ENCODE data around the gene NRG4.
"Not testable (repeated sequence)": the region's sequence is repeated elsewhere in the genome, so short reads cannot be mapped to it uniquely, and the experiment has no call there.

NRG4 gene

DNA sequence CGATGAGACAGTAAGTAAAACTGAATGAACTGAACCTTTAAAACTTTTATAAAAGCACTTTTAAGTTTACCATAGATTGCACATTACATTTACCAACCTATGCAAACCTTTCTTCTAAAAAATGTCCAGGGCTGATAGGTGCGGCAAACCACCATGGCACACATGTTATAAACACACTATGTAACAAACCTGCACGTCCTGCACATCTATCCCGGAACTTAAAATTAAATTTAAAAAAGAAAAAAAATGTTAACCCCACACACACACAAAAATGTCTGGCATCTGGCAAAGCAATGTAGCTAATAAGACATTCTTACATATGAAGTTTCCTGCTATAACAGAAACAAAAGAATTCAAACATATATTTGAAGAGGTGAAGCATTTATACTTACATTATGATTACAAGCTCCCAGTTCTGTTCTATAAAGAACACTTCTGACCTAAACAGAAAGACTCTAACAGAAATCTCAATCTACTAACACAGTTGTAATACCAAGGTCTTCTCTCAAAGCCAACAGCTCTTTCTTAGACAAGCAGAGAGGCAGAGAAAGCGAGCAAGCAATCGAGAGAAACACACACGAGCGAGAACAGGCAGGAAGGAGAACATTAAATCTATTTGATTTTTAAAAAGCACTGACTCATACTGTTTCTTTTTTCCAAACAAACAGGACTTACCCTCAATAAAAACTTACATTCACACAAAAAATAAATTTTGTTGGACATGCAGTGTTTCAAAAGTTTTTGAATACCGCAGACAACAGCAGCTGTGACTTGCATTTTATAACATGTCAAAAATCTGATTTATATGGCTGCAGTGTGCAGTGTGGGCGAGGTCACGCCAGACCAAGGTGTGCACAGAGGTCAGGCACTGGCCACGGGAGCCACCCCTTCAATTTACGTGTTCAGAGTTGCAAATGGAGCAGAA lies at the start of gene NRG4:
NRG4 (minus strand) TSS at position 798 of the 925 bp plus-strand sequence. CDS start 1,194 bp downstream, outside the sequence.
- DNase-seq (ENCODE audit: low read depth) = no peak

GRCh38 chr15:76061700-76062099 lies 49.5 kb upstream of the NRG4 start:
- DNase-seq (ENCODE audit: low read depth) = no peak

DNA sequence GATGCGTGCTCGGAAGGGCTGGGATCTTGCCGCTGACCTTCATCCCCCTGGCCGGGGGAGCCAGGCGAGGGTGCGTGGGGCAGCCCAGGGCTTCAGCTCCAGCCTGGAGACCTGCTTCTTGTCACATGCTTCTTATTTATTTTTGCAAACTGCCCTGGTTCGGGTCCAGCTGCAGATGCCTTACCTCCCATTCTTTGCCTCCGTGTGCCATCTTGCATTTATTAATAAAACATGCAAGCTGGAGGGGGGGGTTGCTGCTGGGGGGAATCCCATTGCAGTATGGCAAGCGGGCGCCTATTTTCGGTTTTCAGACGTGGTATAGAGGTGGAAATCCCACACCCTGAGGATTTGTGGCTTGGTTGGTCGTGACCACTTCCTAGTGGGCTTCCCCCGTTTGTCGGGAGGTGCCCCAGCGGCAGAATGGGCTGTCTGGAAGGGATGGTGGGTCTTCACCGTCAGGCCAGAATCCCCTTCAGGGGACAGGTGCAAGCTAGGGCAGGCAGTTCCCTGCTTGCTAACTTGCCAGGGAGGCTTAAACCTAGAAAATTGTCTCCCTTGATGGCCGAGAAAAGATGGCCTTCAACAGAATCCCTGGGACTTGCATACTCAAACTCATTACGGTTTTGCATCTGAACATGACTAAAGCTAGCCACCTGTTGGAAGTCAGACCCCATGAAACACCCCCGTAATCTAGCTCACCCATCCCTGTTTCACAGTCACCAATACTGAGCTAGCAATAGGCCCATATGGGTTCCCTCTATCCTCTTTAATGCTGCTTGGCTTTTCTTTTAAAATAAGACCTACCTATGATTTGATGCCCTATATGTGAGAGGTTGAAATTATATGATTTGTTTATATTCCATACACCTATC lies 48.1 kb upstream of the NRG4 start:
- DNase-seq (ENCODE audit: low read depth) = no peak

GRCh38 chr15:76059320-76060117 lies 47.3 kb upstream of the NRG4 start, which contains the start of gene TMEM266:
Gene TMEM266, plus strand, starts transcription at chr15:76059985. Its CDS starts 74,279 bp downstream, at chr15:76134264.
- no peak for DNase-seq (ENCODE audit: low read depth)

GRCh38 chr15:76058714-76059319 lies 46.6 kb upstream of the NRG4 start:
- DNase-seq (ENCODE audit: low read depth) = no peak

GRCh38 chr15:76057332-76058000 lies 45.2 kb upstream of the NRG4 start:
- no peak for DNase-seq (ENCODE audit: low read depth)

- DNase-seq (ENCODE audit: low read depth) = no peak
Observed at GRCh38 chr15:76056931-76057330, 44.7 kb upstream of the NRG4 start.

DNA sequence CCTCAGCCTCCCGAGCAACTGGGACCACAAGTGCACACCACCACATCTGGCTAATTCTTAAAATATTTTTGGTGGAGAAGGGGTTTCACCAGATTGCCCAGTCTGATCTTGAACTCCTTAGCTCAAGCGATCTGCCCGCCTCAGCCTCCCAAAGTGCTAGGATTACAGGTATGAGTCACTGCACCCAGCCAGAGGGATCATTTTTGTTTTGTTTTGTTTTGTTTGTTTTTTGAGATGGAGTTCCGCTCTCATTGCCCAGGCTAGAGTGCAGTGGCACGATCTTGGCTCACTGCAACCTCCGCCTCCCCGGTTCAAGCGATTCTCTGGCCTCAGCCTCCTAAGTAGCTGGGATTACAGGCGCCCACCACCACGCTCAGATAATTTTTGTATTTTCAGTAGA lies 42.0 kb upstream of the NRG4 start:
- not testable (repeated sequence) for DNase-seq (ENCODE audit: low read depth)

DNA sequence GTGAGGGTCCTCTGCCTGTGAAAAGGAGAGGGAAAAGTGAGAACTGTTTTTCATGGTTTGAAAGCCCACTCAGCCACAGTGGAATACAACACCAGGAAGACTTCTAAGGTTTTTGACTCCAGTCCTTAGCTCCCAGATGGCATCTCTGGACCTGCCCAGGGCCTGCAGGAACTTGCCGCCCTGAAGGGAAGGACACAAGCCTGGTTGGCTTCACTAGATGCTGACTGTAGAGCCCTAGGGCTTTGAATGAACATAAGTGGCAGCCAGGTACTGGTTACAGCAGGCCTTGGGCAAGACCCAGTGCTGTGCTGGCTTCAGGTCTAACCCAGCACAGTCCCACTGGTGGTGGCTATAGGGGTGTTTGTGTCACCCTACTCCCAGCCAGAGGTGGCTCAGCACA lies 26.3 kb upstream of the NRG4 start:
- no peak for DNase-seq (ENCODE audit: low read depth)

DNA sequence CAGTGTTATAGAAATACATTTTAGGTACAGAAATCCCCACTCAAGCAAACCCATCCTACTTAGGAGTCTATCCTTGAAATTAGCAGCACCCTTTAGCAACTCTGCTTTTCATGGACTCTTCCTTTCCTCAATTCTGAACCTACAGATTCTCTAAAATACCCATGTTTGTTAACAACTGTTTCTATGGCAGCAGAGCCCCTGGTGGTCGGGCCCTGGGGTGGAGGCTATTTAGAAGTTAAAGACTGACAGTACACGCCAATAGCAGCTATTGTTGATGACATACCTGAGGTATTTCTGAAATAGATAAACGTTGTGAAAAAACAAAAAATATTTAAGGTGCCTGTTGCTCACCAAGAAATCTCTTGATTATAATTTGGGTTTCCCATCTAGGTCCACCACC lies 23.4 kb upstream of the NRG4 start:
- no peak for DNase-seq (ENCODE audit: low read depth)

- DNase-seq (ENCODE audit: low read depth) = no peak
Observed at GRCh38 chr15:76034111-76034510, 21.9 kb upstream of the NRG4 start.

DNA sequence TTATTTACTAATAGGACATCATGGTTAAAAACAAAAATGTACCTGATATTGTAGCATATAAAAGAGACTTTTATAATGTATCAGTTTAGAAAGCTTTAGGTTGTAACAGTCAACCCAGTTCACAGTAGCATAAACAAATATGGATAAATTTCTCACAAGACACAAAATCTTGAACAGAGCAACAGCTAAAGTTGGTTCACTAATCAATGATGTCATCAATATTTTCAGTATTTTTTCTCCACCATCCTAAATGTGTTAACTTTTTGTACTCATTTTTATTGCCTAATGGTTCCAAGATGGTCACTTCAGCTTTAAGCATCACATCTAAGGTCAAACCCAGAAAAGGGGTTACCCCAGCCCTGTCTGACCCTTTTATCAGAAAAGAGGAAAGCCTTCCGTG lies 21.2 kb upstream of the NRG4 start:
- no peak for DNase-seq (ENCODE audit: low read depth)

GRCh38 chr15:76032046-76032445 lies 19.8 kb upstream of the NRG4 start:
- DNase-seq (ENCODE audit: low read depth) = no peak

- DNase-seq (ENCODE audit: low read depth) = no peak
Observed at GRCh38 chr15:76024021-76024768, 12.0 kb upstream of the NRG4 start.

GRCh38 chr15:76013470-76013869 lies 1.2 kb upstream of the NRG4 start:
- DNase-seq (ENCODE audit: low read depth) = not testable (repeated sequence)

DNA sequence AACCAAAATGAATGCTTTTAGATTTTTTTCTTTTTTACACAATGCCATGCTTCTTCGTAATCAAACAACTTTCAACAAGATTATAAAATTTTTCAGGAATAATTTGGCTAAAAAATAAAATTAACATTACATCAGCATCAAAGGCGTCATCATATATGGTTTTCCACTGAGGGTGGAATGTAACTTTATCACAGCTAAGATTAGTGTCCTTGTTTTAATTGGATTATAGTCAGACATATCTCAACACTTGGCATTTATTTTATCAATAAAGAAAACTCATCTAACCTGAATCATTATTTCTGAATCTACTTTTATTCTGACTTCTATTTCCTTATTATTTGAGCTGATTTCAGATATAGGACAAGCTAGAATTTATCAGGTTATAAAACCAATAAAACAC lies 1.6 kb downstream of the NRG4 start:
- DNase-seq (ENCODE audit: low read depth) = no peak

DNA sequence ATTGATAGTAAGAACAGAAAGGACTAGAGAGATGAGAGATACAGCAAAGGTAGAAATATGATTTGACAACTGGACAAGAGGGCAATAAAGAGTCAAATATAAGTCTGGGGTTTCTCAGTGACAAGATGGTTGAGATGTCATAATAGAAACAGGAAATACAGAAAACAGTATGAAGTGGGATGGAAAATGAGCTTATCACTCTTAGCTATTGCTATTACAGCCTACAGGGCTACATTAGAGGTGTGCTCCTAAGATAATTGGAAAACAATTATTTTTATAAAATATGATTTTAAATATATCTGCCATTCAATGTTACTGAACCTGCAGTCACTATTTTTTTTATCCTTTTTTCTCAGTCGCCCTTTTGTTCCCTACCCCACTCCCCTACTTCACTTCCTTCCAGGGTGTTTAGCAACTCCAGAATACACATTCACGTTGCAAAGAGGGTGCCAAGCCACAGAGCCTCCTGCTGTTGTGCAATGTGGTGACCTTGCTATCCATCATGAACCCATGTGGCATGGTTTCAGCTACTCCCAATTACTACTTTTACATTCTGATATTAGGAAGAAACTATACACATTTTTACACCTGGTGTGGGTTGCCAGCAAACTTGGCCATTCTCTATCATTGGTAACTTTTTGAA lies 6.0 kb downstream of the NRG4 start:
- DNase-seq (ENCODE audit: low read depth) = no peak

DNA sequence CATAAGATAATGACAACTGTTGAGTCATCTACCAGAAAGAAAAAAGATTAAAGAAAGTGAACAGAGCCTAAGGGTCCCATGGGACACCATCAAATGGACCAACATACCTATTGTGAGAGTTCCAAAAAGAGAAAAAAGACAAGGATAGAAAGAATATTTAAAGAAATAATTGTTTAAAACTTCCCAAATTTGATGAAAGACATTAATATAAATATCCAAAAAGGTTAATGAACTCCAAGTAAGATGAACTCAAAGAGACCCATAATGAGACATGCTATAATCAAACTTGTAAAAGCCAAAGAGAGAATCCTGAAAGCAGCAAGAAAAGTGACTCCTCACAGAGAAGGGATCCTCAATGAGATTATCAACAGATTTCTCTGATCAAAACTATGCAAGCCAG lies 8.9 kb downstream of the NRG4 start:
- no peak for DNase-seq (ENCODE audit: low read depth)

- DNase-seq (ENCODE audit: low read depth) = no peak
Observed at GRCh38 chr15:75995611-75996010, 16.6 kb downstream of the NRG4 start.

- DNase-seq (ENCODE audit: low read depth) = no peak
Observed at GRCh38 chr15:75994220-75994619, 18.0 kb downstream of the NRG4 start.

Measured in stimulated activated CD4-positive, alpha-beta T cell treated with anti-CD3 and anti-CD28 coated beads, Interleukin-2, amount 100 ng/mL, for 4 hours (primary cell).